CD14-positive monocyte (primary cell): ENCODE measurements around the gene TSPAN12. TPM values are rescaled to one million over a fixed set of nuclear protein-coding genes. Genes with fewer than 3 reads are reported as not detected.

Source experiments
- DNase-seq, 3 donors: peaks; one replicate each; pipeline ENCODE4 v3.0.0-alpha.2; 2011 to 2022
- H2AFZ ChIP-seq: 2 replicates; pipeline ENCODE4 v1.6.0; 2012; ENCODE audit warnings: mild to moderate bottlenecking, low read depth, low read length, inconsistent platforms; ENCODE audit not compliant: insufficient read depth, poor library complexity, severe bottlenecking
- H3K27ac ChIP-seq, 2 donors: 1 replicate in 1 of 2; 2 replicates in 1 of 2; pipeline ENCODE4 v1.5.1; 2012 to 2013; ENCODE audit warnings: low read length in 2 of 2, control low read depth in 1 of 2, inconsistent platforms in 1 of 2, low read depth in 1 of 2, mild to moderate bottlenecking in 1 of 2
- H3K27me3 ChIP-seq, 2 donors: one replicate each; pipeline versions ENCODE4 v1.6.0 to v1.6.1; 2011 to 2013; ENCODE audit warnings: low read length in 2 of 2; ENCODE audit not compliant: control insufficient read depth in 2 of 2, insufficient read depth in 2 of 2
- H3K36me3 ChIP-seq, 2 donors: replicated peaks in 1 of 2; 1 replicate in 1 of 2; 2 replicates in 1 of 2; pipeline versions ENCODE4 v1.5.1 to v1.6.1; 2012 to 2013; ENCODE audit warnings: low read length in 2 of 2, control low read depth in 1 of 2, inconsistent platforms in 1 of 2, mild to moderate bottlenecking in 1 of 2; ENCODE audit not compliant: insufficient read depth in 2 of 2, control insufficient read depth in 1 of 2
- H3K4me1 ChIP-seq, 2 donors: 1 replicate in 1 of 2; 2 replicates in 1 of 2; pipeline versions ENCODE4 v1.5.1 to v1.6.1; 2012 to 2013; ENCODE audit warnings: low read length in 2 of 2, control low read depth in 1 of 2, inconsistent platforms in 1 of 2, mild to moderate bottlenecking in 1 of 2, moderate library complexity in 1 of 2; ENCODE audit not compliant: insufficient read depth in 2 of 2, control insufficient read depth in 1 of 2
- H3K4me2 ChIP-seq: replicated peaks from 2 replicates; pipeline ENCODE3; 2012; ENCODE audit warnings: low read length, moderate library complexity, mild to moderate bottlenecking; ENCODE audit not compliant: poor library complexity, severe bottlenecking; ENCODE audit errors: extremely low read depth
- H3K4me3 ChIP-seq, 3 experiments: fragments of 200-600 bp in 1 of 3; sonication (generic) in 1 of 3; replicated peaks in 1 of 3; 1 replicate in 2 of 3; 2 replicates in 1 of 3; pipeline ENCODE4 v1.5.1; 2011 to 2013; ENCODE audit warnings: low read length in 3 of 3, mild to moderate bottlenecking in 3 of 3, control low read depth in 2 of 3, low read depth in 2 of 3, inconsistent platforms in 1 of 3, moderate library complexity in 1 of 3
- H3K79me2 ChIP-seq: 2 replicates; pipeline ENCODE4 v1.6.0; 2012; ENCODE audit warnings: mild to moderate bottlenecking, control low read depth, inconsistent platforms, low read length, moderate library complexity; ENCODE audit not compliant: insufficient read depth
- H3K9ac ChIP-seq: 2 replicates; pipeline ENCODE4 v1.6.0; 2017; ENCODE audit warnings: low read length, mild to moderate bottlenecking; ENCODE audit not compliant: insufficient read depth, poor library complexity, severe bottlenecking
- H3K9me3 ChIP-seq, 2 donors: replicated peaks in 1 of 2; 1 replicate in 1 of 2; 2 replicates in 1 of 2; pipeline versions ENCODE4 v1.5.1 to v1.6.1; 2012 to 2013; ENCODE audit warnings: low read length in 2 of 2, control low read depth in 1 of 2; ENCODE audit not compliant: control insufficient read depth in 1 of 2, insufficient read depth in 1 of 2
- H4K20me1 ChIP-seq: 2 replicates; pipeline ENCODE4 v1.6.0; 2012; ENCODE audit warnings: mild to moderate bottlenecking, low read length, control low read depth, moderate library complexity; ENCODE audit not compliant: insufficient read depth
- H3K27ac Mint-ChIP-seq, 7 donors: one replicate each; pipeline ENCODE4 v1.8.0; 2020; ENCODE audit warnings: mild to moderate bottlenecking in 7 of 7, mixed read lengths in 7 of 7, moderate library complexity in 6 of 7, inconsistent platforms in 2 of 7
- H3K27me3 Mint-ChIP-seq, 3 donors: one replicate each; pipeline ENCODE4 v1.8.0; 2021 to 2022; ENCODE audit warnings: low read depth in 3 of 3, mild to moderate bottlenecking in 3 of 3, mixed read lengths in 3 of 3, moderate library complexity in 3 of 3, inconsistent platforms in 1 of 3
- H3K36me3 Mint-ChIP-seq, 2 donors: one replicate each; pipeline ENCODE4 v1.8.0; 2020; ENCODE audit warnings: mixed read lengths in 2 of 2, inconsistent platforms in 1 of 2, mild to moderate bottlenecking in 1 of 2
- H3K4me1 Mint-ChIP-seq: one replicate; pipeline ENCODE4 v1.8.0; 2020; ENCODE audit warnings: mild to moderate bottlenecking, mixed read lengths
- H3K4me3 Mint-ChIP-seq, 2 donors: one replicate each; pipeline ENCODE4 v1.8.0; 2020; ENCODE audit warnings: mild to moderate bottlenecking in 2 of 2, mixed read lengths in 2 of 2, moderate library complexity in 1 of 2
- H3K9me3 Mint-ChIP-seq, 7 donors: one replicate each; pipeline ENCODE4 v1.8.0; 2020 to 2022; ENCODE audit warnings: mixed read lengths in 7 of 7, mild to moderate bottlenecking in 6 of 7, moderate library complexity in 6 of 7, inconsistent platforms in 2 of 7
- CTCF ChIP-seq: fragments of 200-600 bp; IDR thresholded peaks from one replicate; pipeline ENCODE4 v1.8.0; 2022; ENCODE audit warnings: antibody characterized with exemption, mild to moderate bottlenecking
- WGBS: methylation state at CpG from one replicate; pipeline ENCODE4 v1.1.5; 2013; ENCODE audit warnings: missing lambda C conversion rate; ENCODE audit not compliant: insufficient coverage; 5-methylcytosine and 5-hydroxymethylcytosine counted together
- intact Hi-C, 2 donors: fragments of 100-400 bp; cut with micrococcal nuclease; formaldehyde crosslinking; loops; one replicate each; pipeline versions ENCODE4 v1.15.0 to v1.15.1; 2023
- polyA plus RNA-seq, 3 donors: library from polyadenylated mRNA; depleted of rRNA in 1 of 3; unstranded in 2 of 3; stranded (reverse) in 1 of 3; fragments of 300-500 nt in 2 of 3; fragments of >200 nt in 1 of 3; fragmentation: Illumina TruSeq in 2 of 3; gene quantifications; 1 replicate in 2 of 3; 2 replicates in 1 of 3; pipeline ENCODE4 v1.2.3, GENCODE V29; 2012 to 2021

Gene TSPAN12
- polyA plus RNA-seq, 3 donors: not detected

GRCh38 chr7:120832803-120833202 is 25.1 kb downstream of the TSPAN12 start:
- Mint-ChIP-seq H3K4me1 (no peaks in the 10 kb centered on the region), H3K27me3 (peaks cover 0 to 2% (median 0%) of the 10 kb centered on the region in 3 donors), H3K27ac (no peak overlapping the region), H3K4me3 (no peak overlapping the region), H3K36me3 (no peaks in the 10 kb centered on the region), H3K9me3 (peaks cover 0 to 2% (median 0%) of the 10 kb centered on the region in 7 donors)
- no CpG with 5 or more reads among the region's 2 CpGs for WGBS
- H3K4me2 ChIP-seq: no peak overlapping the region
- no peaks in the 10 kb centered on the region for H3K36me3 ChIP-seq
- TF ChIP-seq CTCF: no peak
- no peaks in the 10 kb centered on the region for H3K4me1 ChIP-seq
- no peaks in the 10 kb centered on the region for H3K79me2 ChIP-seq
- no peaks in the 10 kb centered on the region for H3K9me3 ChIP-seq
- H3K27ac ChIP-seq: no peak overlapping the region
- H3K27me3 ChIP-seq: no peaks in the 10 kb centered on the region
- H3K9ac ChIP-seq: no peak overlapping the region
- no peak for DNase-seq
- H4K20me1 ChIP-seq: no peaks in the 10 kb centered on the region
- no peak overlapping the region for H3K4me3 ChIP-seq
- intact Hi-C loops: no loop called here
- no peak overlapping the region for H2AFZ ChIP-seq

- Histone ChIP-seq H3K4me2 (no peak overlapping the region), H3K27me3 (no peaks in the 10 kb centered on the region), H3K27ac (no peak overlapping the region), H3K4me1 (no peaks in the 10 kb centered on the region), H3K36me3 (no peaks in the 10 kb centered on the region), H3K9ac (no peak overlapping the region), H3K4me3 (no peak overlapping the region), H2AFZ (no peak overlapping the region), H3K79me2 (no peaks in the 10 kb centered on the region), H4K20me1 (no peaks in the 10 kb centered on the region), H3K9me3 (no peaks in the 10 kb centered on the region)
- Mint-ChIP-seq H3K27ac (no peak overlapping the region), H3K27me3 (peaks cover 0 to 4% (median 2%) of the 10 kb centered on the region in 3 donors), H3K36me3 (no peaks in the 10 kb centered on the region), H3K4me1 (no peaks in the 10 kb centered on the region), H3K9me3 (peaks cover 0 to 2% (median 0%) of the 10 kb centered on the region in 7 donors), H3K4me3 (no peak overlapping the region)
- no peak for DNase-seq
- no CpG with 5 or more reads among the region's 1 CpG for WGBS
- intact Hi-C loops: no loop called here
- no peak for TF ChIP-seq CTCF
Measured at GRCh38 chr7:120831260-120831659, 26.7 kb downstream of the TSPAN12 start.
